LNCAP (cell line): ENCODE data around the gene LAMTOR4.

ENCODE experiments used
- CTCF ChIP-seq: fragments of 450-650 bp; IDR thresholded peaks from 2 replicates; pipeline ENCODE4 v1.5.1; 2017; ENCODE audit warnings: mild to moderate bottlenecking

Gene LAMTOR4

GRCh38 chr7:100124301-100125230 is 24.2 kb upstream of the LAMTOR4 start:
- no peak for TF ChIP-seq CTCF

- TF ChIP-seq CTCF, result no peak
Observed at GRCh38 chr7:100126239-100126930, 22.3 kb upstream of the LAMTOR4 start.

GRCh38 chr7:100126931-100127865 is 21.5 kb upstream of the LAMTOR4 start, which contains the start of gene MBLAC1:
MBLAC1 (plus strand) TSS chr7:100126967; CDS start chr7:100127396, 429 bp downstream.
- TF ChIP-seq CTCF, result no peak

- no peak for TF ChIP-seq CTCF
Observed at GRCh38 chr7:100127866-100128636, 20.7 kb upstream of the LAMTOR4 start.

GRCh38 chr7:100128637-100128963 is 20.1 kb upstream of the LAMTOR4 start:
- TF ChIP-seq CTCF, result no peak

GRCh38 chr7:100130608-100131453 is 17.9 kb upstream of the LAMTOR4 start:
- peak; percentile 81 for TF ChIP-seq CTCF
